NCI-H1930 (cell line): ENCODE measurements around the gene HPSE2.

ENCODE experiments used
- DNase-seq, 2 experiments: peaks; one replicate each; lab custom pipeline; 2025; lab: John Stamatoyannopoulos, UW

HPSE2 gene

GRCh38 chr10:98832738-98833137 lies 402.9 kb downstream of the HPSE2 start:
- DNase-seq, result no peak

- no peak for DNase-seq
These were observed 403.5 kb downstream of the HPSE2 start for GRCh38 chr10:98832196-98832595.

- DNase-seq, result no peak
These were observed 404.3 kb downstream of the HPSE2 start for GRCh38 chr10:98831391-98831790.

GRCh38 chr10:98825741-98826140 lies 409.9 kb downstream of the HPSE2 start:
- no peak for DNase-seq

GRCh38 chr10:98817396-98817795 lies 418.3 kb downstream of the HPSE2 start:
- DNase-seq, result no peak

GRCh38 chr10:98815039-98815885 lies 420.4 kb downstream of the HPSE2 start:
- DNase-seq, result no peak

- no peak for DNase-seq
These were observed 421.2 kb downstream of the HPSE2 start for GRCh38 chr10:98814470-98814869.

- no peak for DNase-seq
These were observed 427.3 kb downstream of the HPSE2 start for GRCh38 chr10:98808282-98808892.

GRCh38 chr10:98800263-98800662 lies 435.4 kb downstream of the HPSE2 start:
- no peak for DNase-seq

- no peak for DNase-seq
These were observed 440.2 kb downstream of the HPSE2 start for GRCh38 chr10:98795467-98795866.

- DNase-seq, result no peak
These were observed 444.8 kb downstream of the HPSE2 start for GRCh38 chr10:98790817-98791216.

GRCh38 chr10:98778277-98778759 lies 457.3 kb downstream of the HPSE2 start:
- DNase-seq, result no peak

GRCh38 chr10:98758463-98758862 lies 477.2 kb downstream of the HPSE2 start:
- no peak for DNase-seq

GRCh38 chr10:98748298-98748697 lies 487.4 kb downstream of the HPSE2 start:
- no peak for DNase-seq

- DNase-seq, result no peak
These were observed 490.0 kb downstream of the HPSE2 start for GRCh38 chr10:98745645-98746044.

GRCh38 chr10:98720551-98720950 lies 515.1 kb downstream of the HPSE2 start:
- DNase-seq, result no peak

GRCh38 chr10:98713586-98713985 lies 522.1 kb downstream of the HPSE2 start:
- DNase-seq, result no peak

GRCh38 chr10:98696516-98696915 lies 539.1 kb downstream of the HPSE2 start:
- DNase-seq, result no peak

- no peak for DNase-seq
These were observed 540.8 kb downstream of the HPSE2 start for GRCh38 chr10:98694883-98695282.

- no peak for DNase-seq
These were observed 541.6 kb downstream of the HPSE2 start for GRCh38 chr10:98694014-98694413.

- no peak for DNase-seq
These were observed 548.0 kb downstream of the HPSE2 start for GRCh38 chr10:98687685-98688084.

- DNase-seq, result no peak
These were observed 551.4 kb downstream of the HPSE2 start for GRCh38 chr10:98684019-98684899.
